Lower lobe of right lung (tissue), 2 donors: ENCODE measurements around the gene CDCP2. TPM values are rescaled to one million over a fixed set of nuclear protein-coding genes. Genes with fewer than 3 reads are reported as not detected.

Source experiments
- ATAC-seq, 2 donors: fragments of 200-7000 bp; cut with Tn5 transposase; one replicate each; pipeline ENCODE4 v1.9.1; 2020 to 2022; ENCODE audit warnings: mild to moderate bottlenecking in 2 of 2, moderate library complexity in 2 of 2
- DNase-seq: peaks from one replicate; pipeline ENCODE4 v3.0.0-alpha.2; 2020
- H3K27ac ChIP-seq: fragments of 200-600 bp; one replicate; pipeline ENCODE4 v1.8.0; 2022
- H3K27me3 ChIP-seq: fragments of 200-600 bp; one replicate; pipeline ENCODE4 v1.8.0; 2022; ENCODE audit warnings: low read depth
- H3K36me3 ChIP-seq: fragments of 200-600 bp; one replicate; pipeline ENCODE4 v1.8.0; 2022; ENCODE audit warnings: mild to moderate bottlenecking
- H3K4me1 ChIP-seq: fragments of 200-600 bp; one replicate; pipeline ENCODE4 v1.8.0; 2022
- H3K4me3 ChIP-seq: fragments of 200-600 bp; one replicate; pipeline ENCODE4 v1.8.0; 2022; ENCODE audit warnings: mild to moderate bottlenecking
- H3K9me3 ChIP-seq: fragments of 200-600 bp; one replicate; pipeline ENCODE4 v1.8.0; 2022
- CTCF ChIP-seq: fragments of 200-600 bp; IDR thresholded peaks from one replicate; pipeline ENCODE4 v1.8.0; 2022; ENCODE audit warnings: antibody characterized with exemption, mild to moderate bottlenecking
- intact Hi-C: fragments of 100-400 bp; cut with DNase I; formaldehyde crosslinking; loops from one replicate; pipeline ENCODE4 v1.11.0; 2022
- long read RNA-seq: library from polyadenylated mRNA; unstranded; transcript quantifications from one replicate; pipeline ENCODE4 v2.0.0, GENCODE V29; 2021
- total RNA-seq: library from RNA; stranded (reverse); fragmentation: NEBNext Ultra II Directional; extraction: Animal tissue kit (Norgen Biotek cat#: 25700); gene quantifications from one replicate; pipeline ENCODE4 v1.2.1, GENCODE V29; 2021
- donor health status: DM: no; HTN: yes; CAD: no; lungs with severe emphysema.

The CDCP2 gene
- not detected for total RNA-seq
- long read RNA-seq: 0 reads

GRCh38 chr1:54152696-54153095, at the start of gene CDCP2:
CDCP2 (minus strand) TSS chr1:54153000; CDS start chr1:54152922, 78 bp downstream.
- intact Hi-C loops: no loop called here
- no peak for TF ChIP-seq CTCF
- no peaks in the 10 kb centered on the region for H3K36me3 ChIP-seq
- no peaks in the 10 kb centered on the region for H3K27me3 ChIP-seq
- ATAC-seq (no peak), DNase-seq (no peak)
- H3K9me3 ChIP-seq: no peaks in the 10 kb centered on the region
- no peaks in the 10 kb centered on the region for H3K4me1 ChIP-seq
- H3K27ac ChIP-seq: peak within 1 kb of the TSS; percentile 64
- no peak within 1 kb of the TSS for H3K4me3 ChIP-seq

- intact Hi-C loops: no loop called here
- Histone ChIP-seq H3K27ac (peak overlapping the region; percentile 83), H3K27me3 (no peaks in the 10 kb centered on the region), H3K9me3 (no peaks in the 10 kb centered on the region), H3K4me1 (peaks cover 23% of the 10 kb centered on the region), H3K4me3 (peak overlapping the region; percentile 99), H3K36me3 (peaks cover 17% of the 10 kb centered on the region)
- ATAC-seq (peak in 1 of 2 donors; percentile 19), DNase-seq (no peak)
- no peak for TF ChIP-seq CTCF
These were observed 47.8 kb upstream of the CDCP2 start for GRCh38 chr1:54200519-54200997.

- TF ChIP-seq CTCF: no peak
- peaks cover 23% of the 10 kb centered on the region for H3K4me1 ChIP-seq
- H3K36me3 ChIP-seq: peaks cover 18% of the 10 kb centered on the region
- peak; percentile 92 for DNase-seq
- H3K27me3 ChIP-seq: no peaks in the 10 kb centered on the region
- ATAC-seq: peak; percentile 98 to 100
- H3K4me3 ChIP-seq: peak within 1 kb of the TSS; percentile 99
- no peaks in the 10 kb centered on the region for H3K9me3 ChIP-seq
- intact Hi-C loops: no loop called here
- peak within 1 kb of the TSS; percentile 83 for H3K27ac ChIP-seq
These were observed 47.1 kb upstream of the CDCP2 start, which contains the start of the genes CYB5RL and MRPL37 for GRCh38 chr1:54199765-54200518. CYB5RL (minus strand) TSS chr1:54200030; CDS start chr1:54195616, 4,414 bp downstream. MRPL37 (plus strand) TSS chr1:54200167; CDS start chr1:54200244, 77 bp downstream.

GRCh38 chr1:54199151-54199764, 46.5 kb upstream of the CDCP2 start:
- intact Hi-C loops: no loop called here
- peak overlapping the region; percentile 83 for H3K27ac ChIP-seq
- H3K9me3 ChIP-seq: no peaks in the 10 kb centered on the region
- H3K27me3 ChIP-seq: no peaks in the 10 kb centered on the region
- peaks cover 23% of the 10 kb centered on the region for H3K4me1 ChIP-seq
- peaks cover 25% of the 10 kb centered on the region for H3K36me3 ChIP-seq
- DNase-seq (no peak), ATAC-seq (peak in 1 of 2 donors; percentile 2)
- no peak for TF ChIP-seq CTCF
- H3K4me3 ChIP-seq: peak overlapping the region; percentile 99

- TF ChIP-seq CTCF: no peak
- H3K36me3 ChIP-seq: peaks cover 51% of the 10 kb centered on the region
- intact Hi-C loops: no loop called here
- H3K27me3 ChIP-seq: no peaks in the 10 kb centered on the region
- H3K4me1 ChIP-seq: no peaks in the 10 kb centered on the region
- ATAC-seq (no peak), DNase-seq (no peak)
- H3K4me3 ChIP-seq: no peak overlapping the region
- H3K27ac ChIP-seq: no peak overlapping the region
- no peaks in the 10 kb centered on the region for H3K9me3 ChIP-seq
These were observed 40.7 kb upstream of the CDCP2 start for GRCh38 chr1:54193453-54193852.
